Breast epithelium (tissue), 3 donors: ENCODE measurements around the gene RAET1E.

Experiments
- CTCF ChIP-seq, 3 donors: fragments of 450-650 bp; IDR thresholded peaks; one replicate each; pipeline ENCODE4 v1.5.1; 2016 to 2017; ENCODE audit warnings: antibody characterized with exemption in 3 of 3, mild to moderate bottlenecking in 3 of 3, moderate library complexity in 3 of 3
- POLR2A ChIP-seq: fragments of 450-650 bp; IDR thresholded peaks from one replicate; pipeline ENCODE4 v1.6.1; 2016; ENCODE audit warnings: antibody characterized with exemption, mild to moderate bottlenecking, moderate library complexity
- POLR2AphosphoS5 ChIP-seq, 3 donors: sonication (generic); formaldehyde crosslinking; IDR thresholded peaks; one replicate each; pipeline ENCODE4 v1.6.1; 2017; ENCODE audit warnings: antibody characterized with exemption in 3 of 3

GRCh38 chr6:149857541-149857940, 40.4 kb downstream of the RAET1E start:
- TF ChIP-seq CTCF (IDR thresholded peaks at IDR 0.05) (no peak), POLR2A (no peak), POLR2AphosphoS5 (IDR thresholded peaks at IDR 0.05) (no peak)
